Measurements from ENCODE around the gene RIMS4.

RIMS4 gene

GRCh38 chr20:44799691-44800090 lies 10.7 kb downstream of the RIMS4 start:
- DNase-seq (ENCODE audit: insufficient read length, low spot score) (no peak), FAIRE-seq (no peak)

- no peak for DNase-seq (ENCODE audit: insufficient read length, low spot score)
- no peak for FAIRE-seq
Measured at GRCh38 chr20:44796758-44797457, 13.4 kb downstream of the RIMS4 start.

- FAIRE-seq (no peak), DNase-seq (ENCODE audit: insufficient read length, low spot score) (no peak)
Measured at GRCh38 chr20:44796311-44796710, 14.0 kb downstream of the RIMS4 start.

DNA sequence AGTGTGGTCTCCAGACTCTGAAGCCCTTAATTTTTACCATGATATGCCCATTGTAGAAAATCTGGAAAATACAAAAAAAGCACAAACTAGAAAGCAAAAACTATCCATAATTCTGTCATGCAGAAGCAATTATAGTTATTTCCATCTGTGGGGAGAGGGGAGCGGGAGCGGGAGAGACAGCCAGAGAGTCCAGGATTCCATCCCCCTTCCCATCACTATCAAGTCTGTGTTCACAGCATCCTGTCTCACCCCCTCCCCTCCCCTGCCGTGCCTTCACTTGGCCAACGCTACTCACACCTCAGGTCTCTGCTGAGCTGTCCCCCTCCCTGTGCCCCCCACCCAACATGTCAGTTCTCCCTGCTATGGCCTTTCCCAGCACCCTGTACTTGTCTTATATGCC lies 14.5 kb downstream of the RIMS4 start:
- FAIRE-seq, result no peak

GRCh38 chr20:44792796-44793195 lies 17.6 kb downstream of the RIMS4 start:
- no peak for FAIRE-seq
- DNase-seq (ENCODE audit: insufficient read length, low spot score), result no peak

More for the DNA sequence above, 14.5 kb downstream of the RIMS4 start:
- DNase-seq (ENCODE audit: insufficient read length, low spot score), result no peak

DNA sequence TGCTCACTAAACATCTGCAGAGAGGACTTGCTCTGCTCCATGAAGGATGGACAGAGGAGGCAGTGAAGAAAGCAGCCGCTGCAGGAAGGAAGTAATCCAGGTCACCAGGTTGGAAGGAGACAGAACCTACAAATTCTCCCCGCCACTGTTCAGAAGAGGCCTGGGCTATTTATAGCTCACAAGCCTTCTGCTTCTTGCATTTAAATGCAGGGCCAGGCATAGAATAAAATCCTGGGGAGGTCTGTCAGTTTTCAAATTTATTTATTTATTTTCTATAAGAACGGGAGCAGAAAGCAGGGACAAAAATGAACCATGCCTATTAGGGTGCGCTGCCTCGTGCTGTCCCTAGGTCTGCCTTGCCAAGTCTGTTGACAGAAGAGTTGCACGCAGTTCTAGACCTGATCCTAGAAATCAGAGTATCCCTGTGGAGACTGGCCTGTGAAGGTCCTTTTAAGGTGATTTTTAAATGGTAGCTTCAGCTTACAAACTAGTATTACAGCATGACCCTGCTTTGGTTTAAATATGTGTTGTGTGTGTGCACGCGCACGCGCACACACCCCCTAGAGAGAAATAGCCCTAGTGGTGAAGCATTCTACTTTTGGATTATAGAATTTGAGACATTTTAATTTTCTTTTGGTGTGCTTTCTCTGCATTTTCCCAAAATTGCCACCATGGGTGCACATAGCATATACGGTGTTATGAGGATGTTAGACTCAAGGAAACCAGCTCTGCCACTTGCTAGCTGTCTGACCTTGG lies 19.5 kb downstream of the RIMS4 start:
- DNase-seq (ENCODE audit: insufficient read length, low spot score), result no peak
- FAIRE-seq, result peak; percentile 54

- FAIRE-seq (peak; percentile 64), DNase-seq (ENCODE audit: insufficient read length, low spot score) (no peak)
Measured at GRCh38 chr20:44788706-44789456, 21.5 kb downstream of the RIMS4 start.

DNA sequence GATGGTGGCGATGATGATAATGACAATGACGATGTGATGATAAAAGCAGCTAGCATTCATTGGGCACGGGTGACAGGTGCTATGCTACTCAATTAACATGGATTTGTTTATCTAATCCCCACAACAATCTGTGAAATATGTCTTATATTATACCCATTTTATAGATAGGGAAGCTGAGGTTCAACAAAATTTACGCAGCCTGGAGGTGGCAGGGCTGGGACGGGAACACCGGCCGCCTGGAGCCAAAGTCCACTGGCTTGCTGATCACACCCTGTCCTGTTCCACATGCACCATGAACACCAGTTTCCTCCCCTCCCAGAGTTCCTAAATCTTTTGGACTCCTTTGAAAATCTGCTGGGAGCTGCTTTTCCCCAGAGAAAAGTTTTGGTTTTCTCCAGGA lies 23.0 kb downstream of the RIMS4 start:
- DNase-seq (ENCODE audit: insufficient read length, low spot score) (no peak), FAIRE-seq (no peak)

DNA sequence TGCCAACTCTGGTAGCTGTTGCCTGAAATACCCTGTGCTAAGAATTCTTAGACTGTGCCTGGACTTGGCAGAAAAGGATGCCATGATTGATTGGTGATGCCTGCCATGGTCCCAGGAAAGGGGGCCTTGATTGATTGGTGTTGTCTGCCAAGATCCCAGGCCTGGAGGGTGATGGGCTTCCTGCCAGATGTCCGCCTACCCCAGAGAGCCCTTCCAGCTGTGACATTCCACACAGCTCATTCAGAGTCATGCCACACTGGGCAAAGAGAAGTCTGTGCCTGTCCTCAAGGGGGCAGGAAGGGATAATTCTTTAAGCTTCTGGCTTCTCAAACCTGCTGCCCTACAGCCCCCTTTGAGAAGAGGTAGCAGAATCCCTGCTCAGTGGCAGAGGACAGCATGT lies 24.6 kb downstream of the RIMS4 start:
- DNase-seq (ENCODE audit: insufficient read length, low spot score) (peak; percentile 81), FAIRE-seq (peak; percentile 97)

- DNase-seq (ENCODE audit: insufficient read length, low spot score) (no peak), FAIRE-seq (no peak)
Measured at GRCh38 chr20:44784688-44785087, 25.7 kb downstream of the RIMS4 start.

DNA sequence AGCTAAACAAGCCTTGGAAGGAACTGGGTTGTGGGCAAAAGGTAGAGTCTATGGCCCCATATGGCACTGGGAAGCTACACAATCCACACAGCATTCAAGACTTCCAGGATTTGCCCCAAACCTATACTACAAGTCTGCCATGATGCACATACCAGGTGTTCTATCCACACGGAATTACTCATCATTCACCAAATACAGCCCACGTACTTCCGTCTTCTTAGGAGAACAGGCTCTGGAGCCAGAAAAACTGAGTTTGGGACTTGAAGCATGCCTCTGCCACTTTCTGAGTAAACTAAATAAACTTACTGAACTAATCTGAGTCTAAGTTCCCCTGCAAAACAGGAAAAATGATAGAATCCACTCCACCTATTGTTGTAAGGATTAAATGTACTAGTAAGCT lies 28.6 kb downstream of the RIMS4 start:
- no peak for DNase-seq (ENCODE audit: insufficient read length, low spot score)

GRCh38 chr20:44781118-44781517 lies 29.2 kb downstream of the RIMS4 start:
- DNase-seq (ENCODE audit: insufficient read length, low spot score), result no peak
- no peak for FAIRE-seq

More for the DNA sequence above, 28.6 kb downstream of the RIMS4 start:
- peak; percentile 49 for FAIRE-seq

- peak; percentile 83 for DNase-seq (ENCODE audit: insufficient read length, low spot score)
- peak; percentile 87 for FAIRE-seq
Measured at GRCh38 chr20:44780226-44780625, 30.1 kb downstream of the RIMS4 start.

DNA sequence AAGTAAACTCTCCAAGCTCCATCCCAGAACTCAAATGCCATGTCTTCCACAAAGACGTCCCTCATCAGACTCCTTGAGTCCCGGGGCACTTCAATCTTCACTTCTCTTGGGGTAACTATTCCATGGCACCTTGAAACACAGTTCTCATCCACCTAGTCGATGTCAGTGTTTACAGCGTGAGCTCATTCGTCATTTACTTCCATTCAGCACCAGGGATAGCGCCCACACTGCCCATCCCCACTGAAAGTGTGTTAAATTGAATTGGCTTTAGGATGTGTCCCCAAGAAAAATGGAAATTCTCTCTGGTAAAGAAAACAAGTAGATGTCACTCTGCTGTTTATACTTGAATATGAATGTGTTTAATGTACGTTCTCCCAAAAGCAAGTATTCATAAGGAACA lies 33.4 kb downstream of the RIMS4 start:
- DNase-seq (ENCODE audit: insufficient read length, low spot score), result peak; percentile 60
- peak; percentile 96 for FAIRE-seq

DNA sequence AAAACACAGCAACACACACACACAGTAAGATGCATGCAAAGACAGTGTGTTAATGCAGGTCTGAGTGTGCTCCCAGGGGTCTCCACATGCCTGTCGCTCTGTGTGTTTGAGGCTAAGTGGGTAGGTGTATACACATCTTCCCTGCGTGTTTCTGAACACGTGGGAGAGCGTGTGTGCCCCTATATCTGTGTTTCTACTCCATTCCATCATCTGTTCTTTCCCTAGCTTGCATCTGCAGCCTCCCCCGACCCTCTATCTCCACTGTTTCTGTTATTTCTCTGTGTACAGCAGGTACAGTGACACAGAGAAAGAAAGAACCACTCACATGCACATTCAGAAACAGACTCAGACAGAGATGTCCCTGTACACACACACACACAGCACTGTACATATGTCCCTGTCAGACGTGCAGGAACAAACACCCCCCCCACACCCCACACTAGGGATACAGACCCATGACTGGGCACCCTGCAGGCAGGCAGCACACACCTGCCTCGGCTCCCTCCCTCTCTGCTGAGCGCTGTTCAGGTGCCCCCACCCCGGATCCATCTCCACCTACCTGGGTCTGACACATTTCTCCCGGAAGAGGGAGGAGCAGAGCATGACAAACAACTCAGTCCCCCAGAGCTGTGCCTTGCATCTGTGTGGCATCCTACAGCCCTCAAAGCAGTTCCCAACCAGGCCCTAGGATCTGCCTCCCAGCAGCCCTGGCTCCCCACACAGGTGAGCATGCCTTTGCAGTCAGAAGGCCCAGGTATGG lies 37.1 kb downstream of the RIMS4 start:
- DNase-seq (ENCODE audit: insufficient read length, low spot score), result no peak
- peak; percentile 66 for FAIRE-seq

DNA sequence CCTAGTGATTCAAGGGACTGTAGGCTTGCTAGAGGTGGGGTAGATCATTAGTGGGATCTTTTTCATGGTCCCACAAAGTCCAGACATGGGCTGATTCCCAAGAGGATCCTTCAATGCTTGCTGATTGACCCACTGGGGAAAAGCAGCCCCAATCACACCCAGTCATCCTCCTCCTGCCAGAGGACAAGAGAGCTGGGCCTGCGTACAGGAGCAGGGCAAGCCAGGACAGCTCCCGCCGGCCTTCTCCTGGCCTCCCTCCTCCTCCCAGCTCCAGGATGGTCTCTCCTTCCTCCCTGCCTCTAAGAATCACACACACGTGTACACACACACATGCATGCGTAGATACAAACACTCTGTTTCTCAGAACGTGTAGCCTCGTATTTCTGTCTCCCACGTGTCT lies 37.7 kb downstream of the RIMS4 start:
- no peak for DNase-seq (ENCODE audit: insufficient read length, low spot score)
- peak; percentile 95 for FAIRE-seq

- DNase-seq (ENCODE audit: insufficient read length, low spot score) (no peak), FAIRE-seq (no peak)
Measured at GRCh38 chr20:44771172-44771535, 39.2 kb downstream of the RIMS4 start.

GRCh38 chr20:44770484-44771171 lies 39.7 kb downstream of the RIMS4 start:
- FAIRE-seq, result peak; percentile 33
- DNase-seq (ENCODE audit: insufficient read length, low spot score), result no peak

- FAIRE-seq (no peak), DNase-seq (ENCODE audit: insufficient read length, low spot score) (no peak)
Measured at GRCh38 chr20:44769481-44769863, 40.9 kb downstream of the RIMS4 start.

DNA sequence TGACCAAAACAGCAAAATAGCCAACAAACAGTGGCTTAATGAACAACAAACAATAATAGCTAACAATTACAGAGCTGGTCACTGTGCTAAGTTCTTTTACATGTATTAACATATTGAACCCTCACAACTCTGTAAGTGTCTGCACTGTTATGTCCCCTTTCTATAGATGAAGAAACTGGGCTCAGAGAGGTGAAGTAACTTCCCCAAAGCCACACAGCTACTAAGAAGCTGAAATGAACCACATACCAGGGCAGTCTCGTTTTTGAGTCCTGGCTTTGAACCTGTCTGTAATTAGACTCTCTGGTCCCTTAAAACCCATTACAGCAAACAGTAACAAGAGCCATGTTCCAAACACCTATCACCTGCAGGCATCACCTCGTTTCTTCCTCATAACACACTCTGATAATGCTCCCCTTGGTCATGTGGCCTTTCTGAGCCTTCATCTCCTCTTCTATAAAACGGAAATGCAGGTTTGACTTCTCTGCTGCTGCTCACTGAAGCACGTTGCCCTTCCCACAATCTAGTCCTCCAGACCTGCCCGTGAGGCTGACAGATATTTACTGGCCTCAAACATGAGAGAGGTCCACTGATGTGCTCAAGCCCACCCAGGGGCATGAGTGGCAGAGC lies 41.4 kb downstream of the RIMS4 start:
- DNase-seq (ENCODE audit: insufficient read length, low spot score), result no peak

More for the DNA sequence above, 41.4 kb downstream of the RIMS4 start:
- no peak for FAIRE-seq

Measured in HTR-8/SVneo (cell line).